T-helper 1 cell treated with Interleukin-12 subunit alpha and Interleukin-12 subunit beta and Interleukin-4 antibody, amounts not matched to agents 30 ng/mL and 1 ng/mL, for 36 hours (primary cell): Measurements from ENCODE around the gene SPATA4. TPM values are rescaled to one million over a fixed set of nuclear protein-coding genes. Genes with fewer than 3 reads are reported as not detected.

Experiments used
- total RNA-seq: library from RNA; stranded (reverse); gene quantifications from 2 replicates; pipeline ENCODE4 v1.2.3, GENCODE V29; 2022

The SPATA4 gene
- total RNA-seq, 1 donor from 2014 or later: not detected

Other genes starting within 250 kb of the SPATA4 start
- gene WDR17, start 129.7 kb downstream of the SPATA4 start, total RNA-seq: 0.69 and 0.78 TPM in 2 replicates
- not detected in 2 replicates for gene ASB5, start 73.6 kb upstream of the SPATA4 start, total RNA-seq
- gene SPCS3, start 124.4 kb upstream of the SPATA4 start, total RNA-seq: 239 and 252 TPM in 2 replicates